NCI-H128 (cell line): ENCODE measurements around the gene CMTM4.
"Not testable (repeated sequence)": the region's sequence is repeated elsewhere in the genome, so short reads cannot be mapped to it uniquely, and the experiment has no call there.

Experiments
- DNase-seq: peaks from one replicate; lab custom pipeline; 2025; ENCODE audit not compliant: unreplicated experiment; lab: John Stamatoyannopoulos, UW

The CMTM4 gene

GRCh38 chr16:66705790-66706505 is 9.4 kb upstream of the CMTM4 start:
- DNase-seq, result no peak

DNA sequence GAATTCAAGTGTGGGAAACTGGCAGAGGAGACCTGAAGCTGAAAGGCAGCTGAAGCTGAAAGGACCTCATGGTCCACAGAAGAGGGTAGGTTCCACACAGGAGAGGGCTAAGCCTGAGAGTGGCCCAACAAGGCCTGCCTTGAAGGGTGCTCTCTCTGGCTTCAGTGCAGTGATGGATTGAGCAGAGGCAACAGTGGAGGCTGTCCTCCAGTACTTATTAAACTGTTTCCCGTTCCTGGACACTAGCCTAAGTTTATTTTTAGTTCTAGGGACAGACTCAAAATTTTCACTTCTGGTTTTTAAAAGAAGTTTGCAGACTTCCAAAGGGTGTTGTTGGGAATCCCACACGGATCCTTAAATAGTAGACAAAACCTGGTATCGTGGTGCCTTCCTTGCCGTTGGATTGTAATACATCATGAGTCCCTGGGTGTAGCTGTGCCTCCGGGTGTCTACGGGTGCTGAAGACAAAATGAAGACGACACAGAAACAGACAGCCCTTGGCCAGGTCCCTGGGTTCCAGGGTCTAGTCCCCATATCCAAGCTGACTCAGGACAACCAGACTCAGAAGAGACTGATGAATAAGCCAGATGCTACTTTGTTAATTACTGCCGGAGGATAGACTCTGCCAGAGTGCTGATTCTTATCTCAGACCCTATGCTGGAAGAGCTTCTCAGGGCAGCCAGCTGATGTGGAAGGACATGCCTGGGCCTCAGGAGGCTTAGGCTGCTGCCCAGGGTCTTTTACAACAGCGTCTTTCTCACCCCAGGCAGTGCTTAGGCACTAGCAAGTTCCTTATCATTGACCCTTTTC is 7.1 kb upstream of the CMTM4 start:
- DNase-seq, result no peak

DNA sequence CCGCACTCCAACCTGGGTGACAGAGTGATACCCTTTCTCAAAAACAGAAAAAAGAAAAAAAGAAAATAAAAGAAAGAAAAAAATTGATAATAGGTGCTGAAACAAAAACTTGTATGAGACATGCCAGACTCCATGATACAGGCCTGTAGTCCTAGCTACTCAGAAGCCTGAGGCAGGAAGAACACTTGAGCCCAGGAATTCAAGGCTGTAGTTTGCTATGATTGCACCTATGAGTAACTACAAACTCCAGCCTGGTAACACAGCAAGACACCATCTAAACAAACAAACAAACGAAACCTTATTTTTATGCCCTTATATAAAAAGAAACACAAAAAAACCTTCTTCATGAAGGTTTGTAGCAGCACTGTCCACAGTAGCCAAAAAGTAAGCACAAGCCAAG is 5.0 kb upstream of the CMTM4 start:
- DNase-seq, result no peak

- DNase-seq, result no peak
Observed at GRCh38 chr16:66701026-66701425, 4.5 kb upstream of the CMTM4 start.

GRCh38 chr16:66699898-66700297 is 3.4 kb upstream of the CMTM4 start:
- DNase-seq, result no peak

GRCh38 chr16:66698046-66698445 is 1.5 kb upstream of the CMTM4 start:
- DNase-seq, result no peak

DNA sequence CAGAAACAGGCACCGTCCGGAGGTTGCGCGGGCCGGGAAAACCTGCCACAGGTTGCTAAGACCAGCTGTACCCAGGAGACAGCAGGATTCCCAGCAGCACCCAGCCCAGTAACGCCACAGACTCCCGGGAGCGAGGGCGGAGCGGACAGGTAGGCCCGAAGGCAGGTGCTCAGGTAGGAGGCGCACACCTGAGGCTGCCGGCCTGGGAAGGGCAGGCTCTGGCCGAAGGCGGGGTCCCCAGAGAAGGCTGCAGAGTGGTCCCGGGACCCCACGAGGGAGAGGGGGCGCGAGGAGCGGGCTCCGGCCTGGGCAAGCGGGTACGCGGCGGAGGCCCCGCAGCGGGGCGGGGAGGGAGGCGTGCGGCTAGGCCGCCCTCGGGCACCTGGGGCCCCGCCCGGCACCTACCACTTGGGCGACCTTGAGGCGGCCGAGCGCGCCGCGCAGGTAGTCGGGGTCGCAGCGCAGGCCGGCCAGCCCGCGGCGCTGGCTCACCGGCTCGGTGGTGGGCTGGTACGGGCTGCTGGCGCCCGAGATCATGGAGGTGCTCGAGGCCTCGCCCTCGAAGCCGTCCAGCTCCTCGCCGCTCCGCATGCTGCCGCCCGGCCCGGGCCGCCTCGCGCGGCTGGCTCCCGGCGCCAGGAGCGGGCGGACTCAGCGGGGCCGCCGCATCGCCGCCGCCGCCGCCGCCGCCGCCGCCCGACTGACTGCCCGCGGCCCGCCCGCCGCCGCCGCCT is 441 bp downstream of the CMTM4 start:
- DNase-seq, result no peak

- DNase-seq, result no peak
Observed at GRCh38 chr16:66695471-66695934, 1.0 kb downstream of the CMTM4 start.

DNA sequence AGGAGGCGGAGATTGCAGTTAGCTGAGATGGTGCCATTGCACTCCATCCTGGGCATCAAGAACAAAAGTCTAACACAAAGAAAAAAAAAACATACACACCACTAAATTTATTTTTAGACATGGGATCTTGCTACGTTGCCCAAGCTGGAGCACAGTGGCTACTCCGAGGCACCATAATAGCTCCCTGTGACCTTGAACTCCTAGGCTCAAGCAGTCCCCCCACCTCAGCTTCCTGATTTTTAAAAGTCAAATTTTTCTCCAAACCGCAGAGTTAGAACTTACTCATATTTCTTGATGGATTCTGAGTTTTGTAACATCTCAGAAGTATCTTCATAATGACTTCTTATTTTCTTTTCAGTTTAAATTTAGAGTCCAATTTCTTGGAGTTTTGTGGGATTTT is 3.4 kb downstream of the CMTM4 start:
- no peak for DNase-seq

- DNase-seq, result no peak
Observed at GRCh38 chr16:66692341-66692740, 4.2 kb downstream of the CMTM4 start.

DNA sequence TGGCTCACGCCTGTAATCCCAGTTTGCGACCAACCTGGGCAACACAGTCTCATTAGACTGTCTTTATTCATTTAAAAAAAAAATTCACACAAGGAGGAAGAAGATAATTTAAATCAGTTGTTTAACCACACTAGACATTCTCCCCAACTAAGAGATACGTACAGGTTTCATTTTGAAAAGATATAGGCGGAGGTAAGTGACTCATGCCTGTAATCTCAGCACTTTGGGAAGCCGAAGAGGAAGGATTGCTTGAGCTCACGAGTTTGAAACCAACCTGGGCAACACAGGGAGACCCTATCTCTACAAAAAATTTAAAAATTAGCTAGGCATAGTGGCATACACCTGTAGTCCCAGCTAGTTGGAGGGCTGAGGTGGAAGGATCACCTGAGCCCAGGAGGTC is 5.3 kb downstream of the CMTM4 start:
- no peak for DNase-seq

DNA sequence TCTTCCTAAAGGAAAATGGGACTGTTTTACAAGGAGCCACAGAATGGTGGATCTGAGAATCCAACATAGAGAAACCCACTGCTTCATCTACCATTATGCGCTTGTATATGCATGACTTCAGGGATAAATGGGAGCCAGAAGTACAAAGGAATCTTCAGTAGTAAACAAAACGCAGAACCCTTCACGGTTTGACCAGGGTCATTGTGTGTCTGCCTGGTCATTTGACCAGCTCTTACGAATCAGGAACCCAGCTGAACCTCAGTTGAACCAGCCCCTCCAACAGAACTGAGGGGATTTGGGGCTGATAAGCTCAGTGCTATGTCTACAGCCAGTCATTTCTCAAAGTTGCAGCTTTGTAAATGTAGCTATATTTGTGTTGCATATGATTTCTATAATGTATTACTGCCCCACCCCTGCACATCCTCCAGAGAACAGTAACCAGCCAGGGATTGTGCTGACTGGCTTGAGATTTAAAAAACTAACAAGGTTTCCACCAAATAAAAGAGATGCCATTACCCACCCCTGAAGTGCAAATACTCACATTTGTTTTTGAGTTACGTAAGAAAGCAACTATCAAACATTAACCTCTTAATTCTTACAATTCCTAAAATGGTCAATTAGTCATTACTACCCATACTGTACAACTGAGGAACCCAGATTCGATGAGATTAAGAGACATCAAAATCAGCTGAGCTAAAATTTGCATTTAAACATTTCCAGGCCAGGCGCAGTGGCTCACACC is 6.3 kb downstream of the CMTM4 start:
- no peak for DNase-seq

DNA sequence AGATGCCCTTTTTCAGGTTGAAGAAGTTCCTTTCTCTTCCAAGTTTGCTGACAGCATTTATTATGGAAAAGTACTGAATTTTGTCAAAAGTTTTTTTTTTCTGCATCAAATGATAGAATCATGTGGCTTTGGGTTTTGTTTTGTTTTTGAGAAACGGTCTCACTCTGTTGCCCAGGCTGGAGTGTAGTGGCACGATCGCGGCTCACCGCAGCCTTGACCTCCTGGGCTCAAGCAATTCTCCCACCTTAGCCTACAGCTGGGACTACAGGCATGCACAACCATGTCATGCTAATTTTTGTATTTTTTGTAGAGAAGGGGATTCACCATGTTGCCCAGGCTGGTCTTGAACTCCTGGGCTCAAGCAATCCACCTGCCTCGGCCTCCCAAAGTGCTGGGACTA is 7.3 kb downstream of the CMTM4 start:
- DNase-seq, result no peak

- no peak for DNase-seq
Observed at GRCh38 chr16:66687906-66688625, 8.5 kb downstream of the CMTM4 start.

- not testable (repeated sequence) for DNase-seq
Observed at GRCh38 chr16:66685501-66686115, 10.9 kb downstream of the CMTM4 start.

DNA sequence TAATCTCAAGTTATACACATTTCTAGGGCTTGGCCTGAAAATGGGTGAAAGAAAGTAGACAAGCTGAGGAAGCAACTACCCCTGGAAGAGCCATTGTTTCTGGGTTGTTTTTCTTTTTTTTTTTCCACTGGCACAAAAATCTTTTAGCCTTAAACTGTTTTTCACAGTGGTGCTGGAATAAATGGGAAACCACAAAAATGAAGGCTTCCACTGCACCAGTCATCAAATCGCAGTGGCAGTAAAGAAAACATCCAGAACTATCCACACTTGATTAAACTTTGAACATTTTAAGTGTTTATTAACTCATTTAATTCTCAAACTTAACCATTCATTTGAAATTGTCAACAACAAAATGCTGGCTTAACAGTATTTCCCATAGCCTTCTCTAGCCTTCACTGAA is 14.3 kb downstream of the CMTM4 start:
- DNase-seq, result no peak

DNA sequence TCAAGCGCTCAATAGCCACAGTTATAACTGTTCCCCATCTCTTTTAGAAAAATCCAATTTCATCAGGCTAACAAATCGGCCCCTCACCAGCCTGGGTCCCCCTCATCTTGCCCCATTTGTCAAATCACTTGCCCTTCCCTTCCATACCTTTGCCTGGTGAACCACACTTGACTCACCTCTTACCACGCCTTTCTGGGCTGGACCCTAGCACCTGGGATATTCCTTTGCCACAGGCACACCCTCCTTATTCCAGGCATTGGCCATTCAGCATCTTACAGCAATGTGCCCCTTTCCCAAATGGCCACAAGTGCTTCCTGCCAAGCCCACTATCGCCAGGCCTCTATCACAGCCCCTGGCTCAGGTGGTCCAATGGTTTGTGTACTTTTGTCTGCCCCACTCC is 14.9 kb downstream of the CMTM4 start:
- no peak for DNase-seq

DNA sequence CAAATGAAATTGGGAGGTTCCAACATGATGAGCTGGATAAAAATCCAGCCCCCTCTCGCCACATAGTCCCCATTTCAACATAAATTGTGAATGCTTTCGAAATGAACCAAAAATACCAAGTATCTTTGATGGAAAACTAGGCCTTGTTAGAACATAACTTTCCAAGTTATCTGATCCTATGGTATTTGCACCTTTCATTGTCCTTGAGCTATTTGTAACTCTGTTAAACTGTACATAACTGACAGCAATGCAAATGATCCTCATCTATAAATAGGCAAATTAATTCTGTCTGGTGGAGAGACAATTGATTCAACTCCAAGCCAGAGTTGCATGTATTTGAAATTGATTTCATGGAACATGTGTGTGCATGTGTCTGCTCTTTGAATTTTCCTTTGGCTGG is 18.2 kb downstream of the CMTM4 start:
- no peak for DNase-seq

DNA sequence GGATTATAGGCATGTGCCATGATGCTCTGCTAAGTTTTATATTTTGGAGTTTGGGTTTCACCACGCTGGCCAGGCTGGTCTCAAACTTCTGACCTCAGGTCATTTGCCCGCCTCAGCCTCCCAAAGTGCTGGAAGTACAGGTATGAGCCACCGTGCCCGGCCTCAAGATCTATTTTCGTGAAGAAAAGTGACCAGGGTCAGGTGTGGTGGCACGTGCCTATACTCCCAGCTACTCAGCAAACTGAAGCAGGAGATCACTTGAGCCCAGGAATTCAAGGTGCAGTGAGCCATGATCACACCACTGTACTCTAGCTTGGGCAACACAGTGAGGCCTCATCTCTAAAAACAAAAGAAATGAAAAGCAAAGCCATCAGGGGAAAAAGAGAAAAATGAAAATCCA is 18.7 kb downstream of the CMTM4 start:
- no peak for DNase-seq

DNA sequence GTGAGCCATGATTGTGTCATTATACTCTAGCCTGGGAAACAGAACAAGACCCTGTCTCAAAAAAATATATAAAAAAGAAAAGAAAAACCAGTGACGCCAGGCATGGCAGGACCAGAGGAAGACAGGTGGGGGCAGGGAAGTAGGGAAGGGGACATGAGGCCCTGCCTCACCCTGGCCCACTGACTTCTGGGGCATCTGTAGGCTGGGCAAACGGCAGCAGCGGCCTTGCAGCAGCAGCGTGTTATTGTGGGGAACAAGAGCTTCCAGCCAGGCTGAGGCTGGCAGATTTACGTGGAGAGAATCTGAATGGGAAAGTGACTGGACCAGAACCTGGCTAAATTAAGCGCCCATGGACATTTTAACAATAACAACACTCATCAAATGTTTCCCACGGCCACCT is 19.4 kb downstream of the CMTM4 start:
- no peak for DNase-seq
